K562 (cell line): Measurements from ENCODE around the gene IRS2. TPM values are rescaled to one million over a fixed set of nuclear protein-coding genes. Genes with fewer than 3 reads are reported as not detected.
A peak's percentile ranks its signal among the peaks of the same experiment; 100 is the strongest.

Source experiments
- ATF4 ChIP-seq: fragments of 450-650 bp; formaldehyde crosslinking; IDR thresholded peaks from 2 replicates; pipeline ENCODE4 v1.4.0; 2022; ENCODE audit warnings: mild to moderate bottlenecking, moderate library complexity
- DIDO1 ChIP-seq: fragments of 450-650 bp; IDR thresholded peaks from 2 replicates; pipeline ENCODE4 v1.6.1; 2016; ENCODE audit warnings: low read depth, missing biosample characterization, missing genetic modification characterization
- HOMEZ ChIP-seq: fragments of 250-450 bp; sonication (Bioruptor Pico); IDR thresholded peaks from 2 replicates; pipeline ENCODE4 v1.4.0; 2020; ENCODE audit warnings: mild to moderate bottlenecking, moderate library complexity
- JUN ChIP-seq, 2 experiments: sonication (generic) in 1 of 2; formaldehyde crosslinking in 1 of 2; IDR thresholded peaks; 2 replicates each; pipeline versions ENCODE4 v1.6.1 to v1.8.0; 2012 to 2022; ENCODE audit warnings: borderline replicate concordance in 2 of 2, mild to moderate bottlenecking in 2 of 2, improper control_type of control experiment in 1 of 2, low read depth in 1 of 2, low read length in 1 of 2, missing genetic modification reagents in 1 of 2
- MAX ChIP-seq: sonication (generic); formaldehyde crosslinking; IDR thresholded peaks from 2 replicates; pipeline ENCODE4 v1.9.0; 2022; ENCODE audit warnings: mild to moderate bottlenecking, missing genetic modification reagents
- MCM2 ChIP-seq: fragments of 450-650 bp; IDR thresholded peaks from 2 replicates; pipeline ENCODE4 v1.6.1; 2017; ENCODE audit warnings: low read depth, mild to moderate bottlenecking
- NBN ChIP-seq: fragments of 450-650 bp; IDR thresholded peaks from 2 replicates; pipeline ENCODE4 v1.6.1; 2016; ENCODE audit warnings: low read depth, mild to moderate bottlenecking
- SAP30 ChIP-seq: fragments of 200-600 bp; sonication (generic); IDR thresholded peaks from 2 replicates; pipeline ENCODE4 v1.6.1; 2012; ENCODE audit warnings: borderline replicate concordance, low read depth, mild to moderate bottlenecking, moderate library complexity, low read length, control low read depth, inconsistent platforms; ENCODE audit not compliant: insufficient read depth, poor library complexity, severe bottlenecking
- TSHZ1 ChIP-seq: fragments of 250-450 bp; sonication (Bioruptor Pico); IDR thresholded peaks from 2 replicates; pipeline ENCODE4 v1.4.0; 2020; ENCODE audit warnings: mild to moderate bottlenecking, moderate library complexity
- VEZF1 ChIP-seq: fragments of 200-800 bp; sonication (Bioruptor generic); IDR thresholded peaks from 2 replicates; pipeline ENCODE4 v1.6.1; 2017; ENCODE audit warnings: missing genetic modification characterization, missing compliant biosample characterization
- ZKSCAN8 ChIP-seq: fragments of 200-800 bp; sonication (Bioruptor generic); IDR thresholded peaks from 2 replicates; pipeline ENCODE4 v1.6.1; 2016; ENCODE audit warnings: missing genetic modification characterization, missing compliant biosample characterization
- ZNF12 ChIP-seq: sonication (generic); formaldehyde crosslinking; IDR thresholded peaks from 2 replicates; pipeline ENCODE4 v1.4.0; 2020; ENCODE audit warnings: mild to moderate bottlenecking, missing genetic modification reagents
- ZNF24 ChIP-seq: fragments of 450-650 bp; IDR thresholded peaks from 2 replicates; pipeline ENCODE4 v1.6.1; 2016
- ZNF518B ChIP-seq: fragments of 250-450 bp; sonication (Bioruptor Pico); IDR thresholded peaks from 2 replicates; pipeline ENCODE4 v1.5.0; 2021; ENCODE audit warnings: mild to moderate bottlenecking, moderate library complexity
- polyA plus RNA-seq, 8 experiments: library from polyadenylated mRNA; depleted of rRNA in 4 of 8; stranded (reverse) in 5 of 8; unstranded in 3 of 8; fragments of >200 nt; fragmentation: Nextera tagmentation in 2 of 8; fragmentation: Illumina TruSeq in 1 of 8; extraction: Ambion mirVana in 2 of 8; extraction: Trizol in 1 of 8; gene quantifications; 2 replicates each; pipeline versions ENCODE4 v1.2.1 to v1.2.3, GENCODE V29; 2011 to 2014; ENCODE audit warnings: inconsistent platforms in 1 of 8, missing spikeins in 1 of 8
- total RNA-seq, 7 experiments: library from RNA; depleted of rRNA in 6 of 7; stranded (reverse); fragments of >200 nt in 6 of 7; fragmentation: Illumina TruSeq in 2 of 7; extraction: Trizol in 2 of 7; gene quantifications; 2 replicates each; pipeline versions ENCODE4 v1.2.1 to v1.2.3, GENCODE V29; 2011 to 2021; ENCODE audit warnings: low replicate concordance in 1 of 7

The IRS2 gene
- total and polyA plus RNA-seq, 9 of the 15 experiments (the other 6 are each of a cell fraction or from before 2014, with no cell fraction given): 0.36 to 4.6 (median 0.63) TPM

- TF ChIP-seq VEZF1 (CRISPR knock-in tag): no peak
- no peak for TF ChIP-seq ATF4 (CRISPR knock-in tag)
- TF ChIP-seq ZNF12 (CRISPR knock-in tag): no peak
- no peak for TF ChIP-seq TSHZ1 (CRISPR knock-in tag)
- no peak for TF ChIP-seq MCM2
- TF ChIP-seq ZKSCAN8 (CRISPR knock-in tag): no peak
- no peak for TF ChIP-seq SAP30
- TF ChIP-seq ZNF518B: no peak
- TF ChIP-seq ZNF24: no peak
- TF ChIP-seq NBN: no peak
- no peak for TF ChIP-seq DIDO1
- TF ChIP-seq MAX (CRISPR knock-in tag): no peak
- TF ChIP-seq JUN (IDR thresholded peaks at IDR 0.05; ENCODE audit: borderline replicate concordance, low read depth, low read length): peak; percentile 66; the same call in 1 of the 2 replicates
- TF ChIP-seq JUN (CRISPR knock-in tag; IDR thresholded peaks at IDR 0.05; ENCODE audit: borderline replicate concordance): no peak
- TF ChIP-seq HOMEZ (CRISPR knock-in tag): no peak
Observed at GRCh38 chr13:109773276-109773675, 13.1 kb downstream of the IRS2 start (continued).
